Astrocyte of the cerebellum (primary cell): ENCODE results near the gene STEAP1.
"Not testable (repeated sequence)": the region's sequence is repeated elsewhere in the genome, so short reads cannot be mapped to it uniquely, and the experiment has no call there.

ENCODE experiments used
- DNase-seq: peaks from one replicate; pipeline ENCODE4 v3.0.0-alpha.2; 2011; ENCODE audit warnings: low read depth
- H3K4me3 ChIP-seq: 2 replicates; pipeline ENCODE4 v1.5.1; 2011; ENCODE audit warnings: mild to moderate bottlenecking, low read depth, low read length, moderate library complexity
- in situ Hi-C: cut with HindIII; loops from 2 replicates; pipeline ENCODE4 v1.10.0; 2017; ENCODE audit warnings: low sequenced_read_pairs
- TF ChIP-seq, protein P1 (sequence below): IDR thresholded peaks from 2 replicates; pipeline ENCODE4 v1.5.1; 2012; ENCODE audit warnings: low read length, low read depth, moderate library complexity, mild to moderate bottlenecking; ENCODE audit errors: missing control alignments

STEAP1 gene

DNA sequence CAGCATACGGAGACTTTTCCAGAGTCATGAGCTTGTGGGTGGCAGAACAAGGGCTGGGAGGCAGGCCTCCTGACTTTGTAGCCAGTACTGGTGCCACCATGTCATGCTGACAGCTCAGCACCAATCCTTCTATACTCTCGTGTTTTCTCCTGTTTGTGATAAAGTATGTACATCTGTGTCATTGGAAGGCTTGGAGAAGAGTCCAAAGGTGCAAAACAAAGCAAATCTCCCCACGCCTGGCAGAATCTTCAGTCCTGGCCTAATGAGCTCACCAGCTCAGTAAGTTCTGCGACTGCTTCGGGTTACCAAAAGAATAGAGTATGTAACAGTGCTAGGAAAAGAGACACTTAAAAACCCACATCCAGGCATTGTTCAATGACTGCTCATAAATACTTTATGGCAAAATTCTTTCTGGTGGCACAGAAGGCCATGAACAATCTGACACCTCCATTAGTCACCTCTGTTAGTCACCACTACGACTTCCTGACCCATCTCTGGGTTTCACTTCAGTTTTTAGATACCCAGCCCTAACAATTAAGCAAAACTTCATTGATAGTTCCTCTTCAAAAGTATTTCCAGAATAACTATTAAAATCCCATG lies 24.5 kb downstream of the STEAP1 start:
- peak; percentile 8 for DNase-seq
- H3K4me3 ChIP-seq = no peak overlapping the region
- TF ChIP-seq, protein P1, sequence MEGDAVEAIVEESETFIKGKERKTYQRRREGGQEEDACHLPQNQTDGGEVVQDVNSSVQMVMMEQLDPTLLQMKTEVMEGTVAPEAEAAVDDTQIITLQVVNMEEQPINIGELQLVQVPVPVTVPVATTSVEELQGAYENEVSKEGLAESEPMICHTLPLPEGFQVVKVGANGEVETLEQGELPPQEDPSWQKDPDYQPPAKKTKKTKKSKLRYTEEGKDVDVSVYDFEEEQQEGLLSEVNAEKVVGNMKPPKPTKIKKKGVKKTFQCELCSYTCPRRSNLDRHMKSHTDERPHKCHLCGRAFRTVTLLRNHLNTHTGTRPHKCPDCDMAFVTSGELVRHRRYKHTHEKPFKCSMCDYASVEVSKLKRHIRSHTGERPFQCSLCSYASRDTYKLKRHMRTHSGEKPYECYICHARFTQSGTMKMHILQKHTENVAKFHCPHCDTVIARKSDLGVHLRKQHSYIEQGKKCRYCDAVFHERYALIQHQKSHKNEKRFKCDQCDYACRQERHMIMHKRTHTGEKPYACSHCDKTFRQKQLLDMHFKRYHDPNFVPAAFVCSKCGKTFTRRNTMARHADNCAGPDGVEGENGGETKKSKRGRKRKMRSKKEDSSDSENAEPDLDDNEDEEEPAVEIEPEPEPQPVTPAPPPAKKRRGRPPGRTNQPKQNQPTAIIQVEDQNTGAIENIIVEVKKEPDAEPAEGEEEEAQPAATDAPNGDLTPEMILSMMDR = no peak
- in situ Hi-C loops = no loop called here

DNA sequence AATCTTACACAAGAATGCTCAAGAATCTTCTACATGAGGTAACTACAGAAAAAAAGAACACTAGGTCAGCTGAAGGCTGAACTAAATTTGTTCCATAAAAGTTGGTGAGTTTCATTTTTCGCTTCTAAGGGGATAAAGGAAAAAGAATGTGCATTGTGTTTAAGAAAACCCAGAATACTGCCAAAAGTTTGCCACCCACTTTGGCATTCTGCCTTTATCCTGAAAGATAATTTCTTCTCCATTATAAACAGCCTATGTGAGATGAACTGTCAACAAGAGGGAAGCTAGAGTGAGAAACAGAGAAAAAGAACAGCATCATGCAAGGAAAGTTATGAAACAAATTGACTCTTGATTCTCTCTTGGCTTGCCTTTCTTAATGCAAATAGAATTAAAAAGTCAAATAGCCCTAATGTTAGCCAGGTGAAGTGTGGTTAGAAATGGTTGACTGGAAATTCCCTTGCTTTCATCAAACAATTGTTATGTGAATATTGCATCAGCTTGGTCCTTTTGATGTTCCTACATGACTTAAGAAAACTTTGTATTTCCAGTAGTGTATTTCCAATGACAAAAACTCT lies 25.8 kb downstream of the STEAP1 start:
- DNase-seq = peak; percentile 33
- in situ Hi-C loops = no loop called here
- TF ChIP-seq, protein P1 = no peak
- no peak overlapping the region for H3K4me3 ChIP-seq

DNA sequence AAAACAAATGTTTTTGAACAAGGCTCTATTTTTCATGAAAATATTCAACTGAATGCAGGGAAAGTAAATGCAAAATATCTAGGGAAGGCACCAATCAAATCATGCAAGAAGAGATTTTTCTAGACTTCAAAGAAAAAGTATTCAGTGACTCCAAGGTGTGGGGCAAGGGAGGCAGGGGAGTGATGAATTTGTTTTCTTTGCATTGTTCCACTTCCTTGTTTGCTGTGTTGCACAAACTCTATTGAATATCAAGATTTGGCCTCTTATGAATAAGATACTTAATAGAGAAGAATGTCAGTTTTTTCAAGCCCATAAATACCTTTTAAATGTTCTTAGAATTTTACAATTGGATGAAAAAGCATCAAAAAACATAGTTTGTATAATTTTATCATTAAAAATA lies 26.4 kb downstream of the STEAP1 start:
- H3K4me3 ChIP-seq = no peak overlapping the region
- in situ Hi-C loops = no loop called here
- DNase-seq = no peak
- TF ChIP-seq, protein P1 = no peak

DNA sequence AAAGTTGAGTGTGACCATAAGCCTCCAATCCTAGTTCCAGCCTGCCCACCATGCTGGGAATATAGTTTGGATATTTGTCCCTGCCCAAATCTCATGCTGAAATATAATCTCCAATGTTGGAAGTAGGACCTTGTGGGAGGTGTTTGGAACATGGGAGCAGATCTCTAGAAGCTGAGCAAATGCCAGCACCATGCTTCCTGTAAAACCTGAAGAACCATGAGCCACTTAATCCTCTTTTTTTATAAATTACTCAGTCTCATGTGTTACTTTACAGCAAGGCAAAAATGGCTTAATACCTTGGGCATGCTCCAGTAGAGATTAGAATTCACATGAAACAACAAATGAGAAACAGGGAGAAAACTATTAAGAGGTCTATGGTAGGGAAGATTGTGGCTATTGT lies 27.2 kb downstream of the STEAP1 start:
- no peak for DNase-seq
- TF ChIP-seq, protein P1 = no peak
- H3K4me3 ChIP-seq = no peak overlapping the region
- in situ Hi-C loops = no loop called here

DNA sequence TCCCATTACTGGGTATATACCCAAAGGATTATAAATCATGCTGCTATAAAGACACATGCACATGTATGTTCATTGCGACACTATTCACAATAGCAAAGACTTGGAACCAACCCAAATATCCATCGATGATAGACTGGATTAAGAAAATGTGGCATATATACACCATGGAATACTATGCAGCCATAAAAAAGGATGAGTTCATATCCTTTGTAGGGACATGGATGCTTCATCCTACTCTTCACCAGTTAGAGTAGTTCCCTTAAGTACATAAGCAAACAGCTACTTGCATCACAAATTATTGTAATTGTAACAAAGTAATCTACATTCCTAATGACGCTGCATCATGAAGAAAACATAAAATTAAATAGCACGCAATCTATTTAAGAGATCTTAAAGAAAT lies 32.0 kb downstream of the STEAP1 start:
- H3K4me3 ChIP-seq, in situ Hi-C loops, DNase-seq: not testable (repeated sequence)

DNA sequence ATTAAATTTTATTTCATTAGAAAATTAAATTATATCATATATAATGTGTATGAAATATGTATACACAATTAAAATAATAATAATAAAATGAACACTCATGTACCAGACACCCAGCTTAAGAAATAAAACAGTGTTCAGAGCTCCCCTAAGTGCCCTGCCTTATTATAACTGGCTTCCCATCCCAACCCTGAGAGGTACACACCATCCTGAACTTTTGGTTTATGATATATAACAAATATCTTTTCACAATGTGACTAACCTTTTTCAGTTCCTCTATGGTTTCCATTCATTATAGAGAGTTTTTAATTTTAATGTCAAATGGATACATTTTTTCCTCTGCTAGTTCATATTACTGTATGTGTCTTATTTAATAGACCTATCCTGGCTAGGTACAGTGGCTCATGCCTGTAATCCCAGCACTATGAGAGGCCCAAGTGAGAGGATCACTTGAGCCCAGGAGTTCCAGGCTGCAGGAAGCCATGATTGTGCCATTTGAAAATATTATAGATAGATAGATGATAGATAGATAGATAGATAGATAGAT lies 33.3 kb downstream of the STEAP1 start:
- in situ Hi-C loops = no loop called here
- no peak overlapping the region for H3K4me3 ChIP-seq
- DNase-seq = no peak
- TF ChIP-seq, protein P1 = no peak

DNA sequence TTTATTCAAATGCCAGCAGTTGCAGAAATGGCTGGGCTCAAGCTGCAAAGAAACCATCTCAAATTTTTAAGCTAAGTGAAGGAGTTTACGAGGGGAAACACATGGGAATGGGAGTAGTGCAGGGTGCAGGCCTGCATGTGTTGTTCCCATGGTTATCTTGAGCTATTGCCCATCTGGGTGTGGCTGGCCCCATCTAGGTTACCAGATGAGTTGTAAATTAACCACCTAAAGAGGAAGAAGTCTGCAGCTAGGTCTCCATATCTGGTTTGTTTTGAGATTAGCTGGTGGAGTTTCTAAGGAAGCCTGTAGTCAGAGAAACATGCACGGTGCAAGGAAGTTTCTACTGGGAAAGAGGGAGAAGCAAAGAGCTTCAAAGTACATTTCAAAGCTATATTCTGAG lies 34.0 kb downstream of the STEAP1 start:
- TF ChIP-seq, protein P1 = no peak
- no peak overlapping the region for H3K4me3 ChIP-seq
- in situ Hi-C loops = no loop called here
- no peak for DNase-seq
